PC-3 (cell line): ENCODE results near the gene PTPA. TPM values are rescaled to one million over a fixed set of nuclear protein-coding genes. Genes with fewer than 3 reads are reported as not detected.

Experiments
- ATAC-seq: fragments of 200-7000 bp; cut with Tn5 transposase; 2 replicates; pipeline ENCODE4 v1.9.1; 2020; ENCODE audit warnings: mild to moderate bottlenecking, moderate library complexity
- BruUV-seq: library from RNA; stranded (reverse); fragments of 400-500 nt; replicated peaks from 2 replicates; lab custom pipeline; 2021; lab: Mats Ljungman, UMichigan
- CTCF ChIA-PET: fragments of 300-600 bp; sonication (Branson Sonifier 250); formaldehyde crosslinking; loops from one replicate; lab custom pipeline; 2022; ENCODE audit warnings: antibody characterized with exemption; lab: Charles Lee
- POLR2A ChIA-PET: fragments of 300-600 bp; sonication (Branson Sonifier 250); formaldehyde crosslinking; loops from one replicate; lab custom pipeline; 2022; ENCODE audit warnings: antibody characterized with exemption; ENCODE audit not compliant: unreplicated experiment; lab: Charles Lee
- DNase-seq: peaks from one replicate; pipeline ENCODE4 v3.0.0-alpha.2; 2015
- H2AFZ ChIP-seq: fragments of 300-600 bp; sonication (generic); 2 replicates; pipeline ENCODE4 v1.6.0; 2016; ENCODE audit warnings: antibody characterized with exemption, low read length
- H3F3A ChIP-seq: fragments of 300-600 bp; sonication (generic); one replicate; pipeline ENCODE4 v1.6.0; 2017; ENCODE audit warnings: antibody characterized with exemption, low read length, control low read depth, mild to moderate bottlenecking; ENCODE audit not compliant: unreplicated experiment
- H3K27ac ChIP-seq: fragments of 300-600 bp; sonication (generic); 2 replicates; pipeline ENCODE4 v1.5.1; 2016; ENCODE audit warnings: mild to moderate bottlenecking, low read length
- H3K27me3 ChIP-seq: fragments of 300-600 bp; sonication (generic); 2 replicates; pipeline ENCODE4 v1.6.1; 2016; ENCODE audit warnings: low read length, mixed read lengths
- H3K36me3 ChIP-seq: fragments of 300-600 bp; sonication (generic); 2 replicates; pipeline ENCODE4 v1.6.1; 2016; ENCODE audit warnings: low read depth, mixed run types, low read length, mixed read lengths
- H3K4me1 ChIP-seq: fragments of 300-600 bp; sonication (generic); 2 replicates; pipeline ENCODE4 v1.5.1; 2016; ENCODE audit warnings: low read length; ENCODE audit not compliant: insufficient read depth
- H3K4me2 ChIP-seq: fragments of 300-600 bp; sonication (generic); 2 replicates; pipeline ENCODE4 v1.6.0; 2016; ENCODE audit warnings: low read length
- H3K4me3 ChIP-seq: fragments of 300-600 bp; sonication (generic); 2 replicates; pipeline ENCODE4 v1.5.1; 2016; ENCODE audit warnings: mild to moderate bottlenecking, low read length, mixed read lengths
- H3K79me2 ChIP-seq: fragments of 300-600 bp; sonication (generic); 2 replicates; pipeline ENCODE4 v1.6.1; 2017; ENCODE audit warnings: low read length, mixed read lengths
- H3K9ac ChIP-seq: fragments of 300-600 bp; sonication (generic); 2 replicates; pipeline ENCODE4 v1.6.0; 2016; ENCODE audit warnings: mild to moderate bottlenecking, low read length
- H3K9me2 ChIP-seq: fragments of 300-600 bp; sonication (generic); replicated peaks from 2 replicates; pipeline ENCODE4 v1.6.1; 2016; ENCODE audit warnings: mixed run types, low read length, mixed read lengths
- H3K9me3 ChIP-seq: fragments of 300-600 bp; sonication (generic); 2 replicates; pipeline ENCODE4 v1.6.1; 2016; ENCODE audit warnings: low read length, mixed read lengths
- H4K20me1 ChIP-seq: fragments of 300-600 bp; sonication (generic); 2 replicates; pipeline ENCODE4 v1.6.1; 2016; ENCODE audit warnings: low read length, mixed read lengths
- CTCF ChIP-seq: fragments of 300-600 bp; sonication (generic); conservative IDR thresholded peaks from 2 replicates; pipeline ENCODE4 v1.5.1; 2017; ENCODE audit warnings: antibody characterized with exemption, low read depth, mild to moderate bottlenecking, low read length
- EZH2 ChIP-seq: fragments of 300-600 bp; sonication (generic); IDR thresholded peaks from one replicate; pipeline ENCODE4 v1.6.1; 2017; ENCODE audit warnings: antibody characterized with exemption, mild to moderate bottlenecking, low read length; ENCODE audit not compliant: unreplicated experiment
- EZH2phosphoT487 ChIP-seq: fragments of 300-600 bp; sonication (generic); IDR thresholded peaks from 2 replicates; pipeline ENCODE4 v1.6.1; 2018; ENCODE audit warnings: mild to moderate bottlenecking, antibody characterized with exemption, low read length, borderline replicate concordance
- intact Hi-C: fragments of 100-400 bp; cut with micrococcal nuclease; formaldehyde crosslinking; loops from 2 replicates; pipeline ENCODE4 v1.9.0; 2023
- total RNA-seq: library from RNA; depleted of rRNA; stranded (reverse); fragments of >200 nt; gene quantifications from 2 replicates; pipeline ENCODE4 v1.2.3, GENCODE V29; 2014

Gene PTPA
- total RNA-seq, 1 experiment from 2014 or later, result 138 TPM

GRCh38 chr9:129141066-129142041 is 30.1 kb downstream of the PTPA start:
- Histone ChIP-seq H3K4me2 (peak overlapping the region; percentile 88), H3K4me3 (no peak overlapping the region; the same call in 1 of the 2 replicates), H3K27me3 (no peaks in the 10 kb centered on the region), H3K9me3 (no peaks in the 10 kb centered on the region), H2AFZ (no peak overlapping the region), H3K4me1 (peaks cover 30% of the 10 kb centered on the region), H4K20me1 (no peaks in the 10 kb centered on the region), H3K36me3 (peaks cover 12% of the 10 kb centered on the region; the same call in 1 of the 2 replicates), H3K79me2 (peaks cover 14% of the 10 kb centered on the region), H3K9me2 (no peaks in the 10 kb centered on the region), H3K27ac (peak overlapping the region; percentile 100), H3F3A (peaks cover 5% of the 10 kb centered on the region), H3K9ac (peak overlapping the region; percentile 99)
- no peak for ATAC-seq
- CTCF ChIA-PET, result interaction anchor here (1.5 to 2.2 kb wide), 2 partner anchors 10 kb away, joined by 6 to 7 read pairs; no protein-coding TSS in a partner anchor
- POLR2A ChIA-PET, result interaction anchor here (0.6 to 0.7 kb wide), 2 partner anchors 26 to 407 kb away, joined by 3 read pairs; no protein-coding TSS in a partner anchor
- BruUV-seq, result TSS peak; percentile 1
- TF ChIP-seq CTCF (no peak), EZH2phosphoT487 (no peak)
- intact Hi-C loops, result loop anchor here (10.0 kb wide), 1 partner anchor 343 kb away; no protein-coding TSS in a partner anchor
- no peak for DNase-seq

GRCh38 chr9:129142138-129142935 is 31.1 kb downstream of the PTPA start:
- H3K9me3 ChIP-seq, result no peaks in the 10 kb centered on the region
- TF ChIP-seq CTCF, result no peak
- no peak for TF ChIP-seq EZH2
- no peak for TF ChIP-seq EZH2phosphoT487
- no peak overlapping the region for H2AFZ ChIP-seq
- intact Hi-C loops, result loop anchor here (10.0 kb wide), 1 partner anchor 342 kb away; no protein-coding TSS in a partner anchor
- peaks cover 14% of the 10 kb centered on the region for H3K79me2 ChIP-seq
- H3K4me3 ChIP-seq, result no peak overlapping the region
- ChIA-PET CTCF (interaction anchor here (0.7 to 2.2 kb wide), 3 partner anchors 11 to 55 kb away, joined by 3 to 6 read pairs (median 3); no protein-coding TSS in a partner anchor), POLR2A (interaction anchor here (0.7 kb wide), 1 partner anchor 406 kb away, joined by 3 read pairs; no protein-coding TSS in a partner anchor)
- H3K9me2 ChIP-seq, result no peaks in the 10 kb centered on the region
- ATAC-seq (no peak), DNase-seq (no peak)
- H3K4me2 ChIP-seq, result no peak overlapping the region
- no TSS peak for BruUV-seq
- H3F3A ChIP-seq, result peaks cover 5% of the 10 kb centered on the region
- H3K27me3 ChIP-seq, result no peaks in the 10 kb centered on the region
- no peak overlapping the region for H3K9ac ChIP-seq
- H4K20me1 ChIP-seq, result no peaks in the 10 kb centered on the region
- peaks cover 30% of the 10 kb centered on the region for H3K4me1 ChIP-seq
- peaks cover 12% of the 10 kb centered on the region; the same call in 1 of the 2 replicates for H3K36me3 ChIP-seq
- H3K27ac ChIP-seq, result no peak overlapping the region
